ENCODE measurements around the gene PAK5. TPM values are rescaled to one million over a fixed set of nuclear protein-coding genes. Genes with fewer than 3 reads are reported as not detected.

PAK5 gene
- total and polyA plus RNA-seq, 4 donors, result 0.02 to 0.17 (median 0.04) TPM; not detected in 1

DNA sequence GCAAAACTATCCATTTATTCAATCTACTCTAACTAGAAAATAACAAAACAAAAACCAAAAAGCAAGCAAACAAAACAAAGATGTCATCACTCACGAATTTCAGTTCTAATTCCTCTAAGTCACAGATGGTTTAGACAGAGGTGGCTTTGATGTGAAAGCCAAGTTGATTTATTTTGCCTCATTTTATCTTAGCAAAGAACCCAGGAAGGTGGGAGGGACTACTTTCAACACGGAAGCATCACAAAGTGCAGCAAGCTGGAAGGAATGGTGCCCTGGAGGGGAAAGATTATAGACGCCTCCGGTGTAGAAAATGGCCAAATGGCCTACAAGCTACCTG lies 236.1 kb downstream of the PAK5 start:
- H3K9me3 ChIP-seq (ENCODE audit: control insufficient read depth in 4 of 4, low read length in 3 of 4), result no peaks in the 10 kb centered on the region
- H3K4me3 ChIP-seq (ENCODE audit: low read depth in 1 of 3, low read length in 3 of 3), result no peak overlapping the region
- H3K4me1 ChIP-seq (ENCODE audit: control insufficient read depth in 4 of 4, insufficient read depth in 4 of 4, low read length in 3 of 4), result no peaks in the 10 kb centered on the region
- no peak overlapping the region for H3K9ac ChIP-seq (ENCODE audit: low read depth in 1 of 2, low read length in 2 of 2)
- no peak for TF ChIP-seq HNF4G (IDR thresholded peaks at IDR 0.05)
- TF ChIP-seq HNF4A (conservative IDR thresholded peaks at IDR 0.05), result no peak
- TF ChIP-seq, protein P1, sequence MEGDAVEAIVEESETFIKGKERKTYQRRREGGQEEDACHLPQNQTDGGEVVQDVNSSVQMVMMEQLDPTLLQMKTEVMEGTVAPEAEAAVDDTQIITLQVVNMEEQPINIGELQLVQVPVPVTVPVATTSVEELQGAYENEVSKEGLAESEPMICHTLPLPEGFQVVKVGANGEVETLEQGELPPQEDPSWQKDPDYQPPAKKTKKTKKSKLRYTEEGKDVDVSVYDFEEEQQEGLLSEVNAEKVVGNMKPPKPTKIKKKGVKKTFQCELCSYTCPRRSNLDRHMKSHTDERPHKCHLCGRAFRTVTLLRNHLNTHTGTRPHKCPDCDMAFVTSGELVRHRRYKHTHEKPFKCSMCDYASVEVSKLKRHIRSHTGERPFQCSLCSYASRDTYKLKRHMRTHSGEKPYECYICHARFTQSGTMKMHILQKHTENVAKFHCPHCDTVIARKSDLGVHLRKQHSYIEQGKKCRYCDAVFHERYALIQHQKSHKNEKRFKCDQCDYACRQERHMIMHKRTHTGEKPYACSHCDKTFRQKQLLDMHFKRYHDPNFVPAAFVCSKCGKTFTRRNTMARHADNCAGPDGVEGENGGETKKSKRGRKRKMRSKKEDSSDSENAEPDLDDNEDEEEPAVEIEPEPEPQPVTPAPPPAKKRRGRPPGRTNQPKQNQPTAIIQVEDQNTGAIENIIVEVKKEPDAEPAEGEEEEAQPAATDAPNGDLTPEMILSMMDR (IDR thresholded peaks at IDR 0.05; ENCODE audit: low read depth, low read length, missing input control), result no peak
- TF ChIP-seq, protein P2, sequence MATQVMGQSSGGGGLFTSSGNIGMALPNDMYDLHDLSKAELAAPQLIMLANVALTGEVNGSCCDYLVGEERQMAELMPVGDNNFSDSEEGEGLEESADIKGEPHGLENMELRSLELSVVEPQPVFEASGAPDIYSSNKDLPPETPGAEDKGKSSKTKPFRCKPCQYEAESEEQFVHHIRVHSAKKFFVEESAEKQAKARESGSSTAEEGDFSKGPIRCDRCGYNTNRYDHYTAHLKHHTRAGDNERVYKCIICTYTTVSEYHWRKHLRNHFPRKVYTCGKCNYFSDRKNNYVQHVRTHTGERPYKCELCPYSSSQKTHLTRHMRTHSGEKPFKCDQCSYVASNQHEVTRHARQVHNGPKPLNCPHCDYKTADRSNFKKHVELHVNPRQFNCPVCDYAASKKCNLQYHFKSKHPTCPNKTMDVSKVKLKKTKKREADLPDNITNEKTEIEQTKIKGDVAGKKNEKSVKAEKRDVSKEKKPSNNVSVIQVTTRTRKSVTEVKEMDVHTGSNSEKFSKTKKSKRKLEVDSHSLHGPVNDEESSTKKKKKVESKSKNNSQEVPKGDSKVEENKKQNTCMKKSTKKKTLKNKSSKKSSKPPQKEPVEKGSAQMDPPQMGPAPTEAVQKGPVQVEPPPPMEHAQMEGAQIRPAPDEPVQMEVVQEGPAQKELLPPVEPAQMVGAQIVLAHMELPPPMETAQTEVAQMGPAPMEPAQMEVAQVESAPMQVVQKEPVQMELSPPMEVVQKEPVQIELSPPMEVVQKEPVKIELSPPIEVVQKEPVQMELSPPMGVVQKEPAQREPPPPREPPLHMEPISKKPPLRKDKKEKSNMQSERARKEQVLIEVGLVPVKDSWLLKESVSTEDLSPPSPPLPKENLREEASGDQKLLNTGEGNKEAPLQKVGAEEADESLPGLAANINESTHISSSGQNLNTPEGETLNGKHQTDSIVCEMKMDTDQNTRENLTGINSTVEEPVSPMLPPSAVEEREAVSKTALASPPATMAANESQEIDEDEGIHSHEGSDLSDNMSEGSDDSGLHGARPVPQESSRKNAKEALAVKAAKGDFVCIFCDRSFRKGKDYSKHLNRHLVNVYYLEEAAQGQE (IDR thresholded peaks at IDR 0.05), result no peak
- TF ChIP-seq FOXA2 (IDR thresholded peaks at IDR 0.05), result no peak
- TF ChIP-seq GABPA (IDR thresholded peaks at IDR 0.05 in 1 of 2, conservative IDR thresholded peaks at IDR 0.05 in 1 of 2), result no peak
- TF ChIP-seq JUND (IDR thresholded peaks at IDR 0.05), result no peak
- TF ChIP-seq, protein P3, sequence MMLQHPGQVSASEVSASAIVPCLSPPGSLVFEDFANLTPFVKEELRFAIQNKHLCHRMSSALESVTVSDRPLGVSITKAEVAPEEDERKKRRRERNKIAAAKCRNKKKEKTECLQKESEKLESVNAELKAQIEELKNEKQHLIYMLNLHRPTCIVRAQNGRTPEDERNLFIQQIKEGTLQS (IDR thresholded peaks at IDR 0.05), result no peak
- H3K36me3 ChIP-seq (ENCODE audit: control insufficient read depth in 4 of 4, insufficient read depth in 3 of 4, low read depth in 1 of 4, low read length in 3 of 4), result no peaks in the 10 kb centered on the region
- no peak for DNase-seq (ENCODE audit: low spot score)
- no peaks in the 10 kb centered on the region for H3K27me3 ChIP-seq (ENCODE audit: control insufficient read depth in 4 of 4, insufficient read depth in 4 of 4, low read length in 3 of 4)
- WGBS, result 70% methylated on average over 4 of the region's 4 CpGs
- H3K27ac ChIP-seq (ENCODE audit: low read depth in 1 of 2, low read length in 2 of 2), result no peak overlapping the region

DNA sequence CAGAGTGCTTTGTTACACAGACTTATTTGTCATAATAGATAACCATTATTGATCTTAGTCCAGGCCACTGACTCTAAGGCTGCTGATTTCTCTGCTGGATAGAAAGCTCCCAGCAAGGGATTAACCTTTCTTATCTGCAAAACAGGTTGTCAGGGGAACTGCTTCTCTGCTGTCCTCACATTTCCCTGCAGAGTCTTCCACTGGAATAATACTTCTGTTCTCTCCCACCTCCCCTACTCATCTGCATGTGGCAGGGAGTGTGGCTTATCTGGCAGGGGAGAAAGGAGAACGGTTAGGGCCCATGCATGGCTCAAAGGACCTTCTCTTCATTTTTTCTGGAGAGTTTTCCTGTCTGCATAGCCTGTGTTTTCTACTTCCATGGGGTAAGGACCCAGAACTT lies 238.3 kb downstream of the PAK5 start:
- Histone ChIP-seq H3K9ac (ENCODE audit: low read depth in 1 of 2, low read length in 2 of 2) (no peak overlapping the region), H3K4me1 (ENCODE audit: control insufficient read depth in 4 of 4, insufficient read depth in 4 of 4, low read length in 3 of 4) (no peaks in the 10 kb centered on the region), H3K27ac (ENCODE audit: low read depth in 1 of 2, low read length in 2 of 2) (no peak overlapping the region), H3K4me3 (ENCODE audit: low read depth in 1 of 3, low read length in 3 of 3) (no peak overlapping the region), H3K36me3 (ENCODE audit: control insufficient read depth in 4 of 4, insufficient read depth in 3 of 4, low read depth in 1 of 4, low read length in 3 of 4) (no peaks in the 10 kb centered on the region), H3K27me3 (ENCODE audit: control insufficient read depth in 4 of 4, insufficient read depth in 4 of 4, low read length in 3 of 4) (no peaks in the 10 kb centered on the region), H3K9me3 (ENCODE audit: control insufficient read depth in 4 of 4, low read length in 3 of 4) (no peaks in the 10 kb centered on the region)
- TF ChIP-seq HNF4A (conservative IDR thresholded peaks at IDR 0.05) (no peak), RXRA (IDR thresholded peaks at IDR 0.05) (no peak), RAD21 (IDR thresholded peaks at IDR 0.05) (no peak), YY1 (IDR thresholded peaks at IDR 0.05) (no peak), GABPA (IDR thresholded peaks at IDR 0.05 in 1 of 2, conservative IDR thresholded peaks at IDR 0.05 in 1 of 2) (no peak), EGR1 (IDR thresholded peaks at IDR 0.05; ENCODE audit: low read depth in 2 of 2) (no peak), TAF1 (conservative IDR thresholded peaks at IDR 0.05) (no peak), NR2F2 (IDR thresholded peaks at IDR 0.05) (no peak), SP1 (IDR thresholded peaks at IDR 0.05) (no peak), FOXA1 (IDR thresholded peaks at IDR 0.05) (no peak), JUND (IDR thresholded peaks at IDR 0.05) (no peak), HNF4G (IDR thresholded peaks at IDR 0.05) (no peak), FOXA2 (IDR thresholded peaks at IDR 0.05) (no peak)
- TF ChIP-seq, protein P3 (IDR thresholded peaks at IDR 0.05), result no peak
- TF ChIP-seq, protein P2 (IDR thresholded peaks at IDR 0.05), result no peak
- TF ChIP-seq, protein P4, sequence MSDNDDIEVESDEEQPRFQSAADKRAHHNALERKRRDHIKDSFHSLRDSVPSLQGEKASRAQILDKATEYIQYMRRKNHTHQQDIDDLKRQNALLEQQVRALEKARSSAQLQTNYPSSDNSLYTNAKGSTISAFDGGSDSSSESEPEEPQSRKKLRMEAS (IDR thresholded peaks at IDR 0.05), result no peak
- TF ChIP-seq, protein P1 (IDR thresholded peaks at IDR 0.05; ENCODE audit: low read depth, low read length, missing input control), result no peak
- TF ChIP-seq, protein P5, sequence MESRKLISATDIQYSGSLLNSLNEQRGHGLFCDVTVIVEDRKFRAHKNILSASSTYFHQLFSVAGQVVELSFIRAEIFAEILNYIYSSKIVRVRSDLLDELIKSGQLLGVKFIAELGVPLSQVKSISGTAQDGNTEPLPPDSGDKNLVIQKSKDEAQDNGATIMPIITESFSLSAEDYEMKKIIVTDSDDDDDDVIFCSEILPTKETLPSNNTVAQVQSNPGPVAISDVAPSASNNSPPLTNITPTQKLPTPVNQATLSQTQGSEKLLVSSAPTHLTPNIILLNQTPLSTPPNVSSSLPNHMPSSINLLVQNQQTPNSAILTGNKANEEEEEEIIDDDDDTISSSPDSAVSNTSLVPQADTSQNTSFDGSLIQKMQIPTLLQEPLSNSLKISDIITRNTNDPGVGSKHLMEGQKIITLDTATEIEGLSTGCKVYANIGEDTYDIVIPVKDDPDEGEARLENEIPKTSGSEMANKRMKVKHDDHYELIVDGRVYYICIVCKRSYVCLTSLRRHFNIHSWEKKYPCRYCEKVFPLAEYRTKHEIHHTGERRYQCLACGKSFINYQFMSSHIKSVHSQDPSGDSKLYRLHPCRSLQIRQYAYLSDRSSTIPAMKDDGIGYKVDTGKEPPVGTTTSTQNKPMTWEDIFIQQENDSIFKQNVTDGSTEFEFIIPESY (IDR thresholded peaks at IDR 0.05), result no peak
- WGBS, result 16% methylated on average over 1 of the region's 1 CpG
- DNase-seq (ENCODE audit: low spot score), result no peak
